ENCODE results near the gene MAP6.
A peak's percentile ranks its signal among the peaks of the same experiment; 100 is the strongest.

MAP6 gene

DNA sequence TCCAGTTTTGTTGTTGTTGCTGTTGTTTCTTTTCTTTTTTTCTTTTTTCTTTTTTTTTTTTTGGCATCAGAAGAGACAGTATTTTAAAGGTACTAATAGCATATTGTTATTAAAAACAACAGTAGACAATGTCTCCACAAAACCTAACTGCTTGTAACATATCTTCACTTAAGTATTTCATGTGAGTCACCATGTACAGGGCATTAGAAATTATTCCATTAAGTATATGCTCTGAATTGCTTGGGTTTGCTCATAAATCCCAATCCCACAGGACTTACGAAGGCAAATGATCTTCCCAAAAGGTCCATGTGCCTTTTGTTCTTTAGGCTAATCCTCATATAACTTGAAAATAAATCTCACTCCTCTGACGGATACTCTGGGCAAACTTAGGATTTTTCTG lies 35.9 kb downstream of the MAP6 start:
- POLR2A ChIA-PET: no interaction called here
- H3K4me1 ChIP-seq (ENCODE audit: control extremely low read depth in 1 of 4, control insufficient read depth in 4 of 4, insufficient read depth in 4 of 4, low read length in 3 of 4): no peaks in the 10 kb centered on the region
- peaks cover 0 to 11% (median 2%) of the 10 kb centered on the region in 5 experiments for H3K27me3 ChIP-seq (replicated peaks in 2 of 5; ENCODE audit: control insufficient read depth in 4 of 5, insufficient read depth in 5 of 5, low read length in 4 of 5)
- H3K9me3 ChIP-seq (ENCODE audit: control extremely low read depth in 1 of 5, control insufficient read depth in 4 of 5, insufficient read depth in 2 of 5, low read depth in 1 of 5, low read length in 4 of 5): no peaks in the 10 kb centered on the region
- no peak overlapping the region for H3K4me3 ChIP-seq (ENCODE audit: control insufficient read depth in 1 of 7, extremely low read depth in 1 of 7, insufficient read depth in 4 of 7, low read depth in 2 of 7, low read length in 6 of 7)
- CTCF ChIA-PET: no interaction called here
- whole genome bisulfite sequencing (ENCODE audit: insufficient coverage): no CpG with 5 or more reads among the region's 2 CpGs
- H3K27ac ChIP-seq (ENCODE audit: insufficient read depth in 1 of 2, low read depth in 1 of 2, low read length in 2 of 2, poor library complexity in 1 of 2, severe bottlenecking in 2 of 2): no peak overlapping the region
- no peaks in the 10 kb centered on the region for H3K36me3 ChIP-seq (ENCODE audit: control insufficient read depth in 4 of 4, insufficient read depth in 4 of 4, low read length in 3 of 4)
- DNase-seq: no peak

DNA sequence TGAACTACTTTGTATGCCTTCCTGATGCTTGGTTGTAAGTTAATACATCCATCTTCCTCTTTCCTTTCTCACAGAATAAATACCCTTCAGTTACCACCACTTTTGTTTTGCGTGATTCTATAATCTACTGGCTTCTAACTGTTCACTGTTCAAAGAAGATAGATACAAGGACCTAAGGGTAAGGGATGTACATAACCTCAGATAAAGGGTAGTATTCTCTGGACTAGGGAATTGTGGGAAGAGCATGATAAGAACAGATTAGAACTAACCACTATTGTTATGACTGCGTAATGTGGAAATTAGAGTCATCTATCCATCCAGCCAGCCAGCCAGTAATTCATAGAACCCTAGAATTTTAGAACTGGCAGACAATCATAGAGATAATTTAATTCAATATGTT lies 36.4 kb downstream of the MAP6 start:
- CTCF ChIA-PET: no interaction called here
- peak in 2 of 3 donors; percentile 1 to 5 for DNase-seq
- Histone ChIP-seq H3K9me3 (ENCODE audit: control extremely low read depth in 1 of 5, control insufficient read depth in 4 of 5, insufficient read depth in 2 of 5, low read depth in 1 of 5, low read length in 4 of 5) (no peaks in the 10 kb centered on the region), H3K4me1 (ENCODE audit: control extremely low read depth in 1 of 4, control insufficient read depth in 4 of 4, insufficient read depth in 4 of 4, low read length in 3 of 4) (no peaks in the 10 kb centered on the region), H3K36me3 (ENCODE audit: control insufficient read depth in 4 of 4, insufficient read depth in 4 of 4, low read length in 3 of 4) (no peaks in the 10 kb centered on the region), H3K27me3 (replicated peaks in 2 of 5; ENCODE audit: control insufficient read depth in 4 of 5, insufficient read depth in 5 of 5, low read length in 4 of 5) (peaks cover 0 to 11% (median 2%) of the 10 kb centered on the region in 5 experiments), H3K27ac (ENCODE audit: insufficient read depth in 1 of 2, low read depth in 1 of 2, low read length in 2 of 2, poor library complexity in 1 of 2, severe bottlenecking in 2 of 2) (no peak overlapping the region), H3K4me3 (ENCODE audit: control insufficient read depth in 1 of 7, extremely low read depth in 1 of 7, insufficient read depth in 4 of 7, low read depth in 2 of 7, low read length in 6 of 7) (no peak overlapping the region)
- WGBS (ENCODE audit: insufficient coverage): no CpG with 5 or more reads among the region's 2 CpGs
- POLR2A ChIA-PET: no interaction called here

DNA sequence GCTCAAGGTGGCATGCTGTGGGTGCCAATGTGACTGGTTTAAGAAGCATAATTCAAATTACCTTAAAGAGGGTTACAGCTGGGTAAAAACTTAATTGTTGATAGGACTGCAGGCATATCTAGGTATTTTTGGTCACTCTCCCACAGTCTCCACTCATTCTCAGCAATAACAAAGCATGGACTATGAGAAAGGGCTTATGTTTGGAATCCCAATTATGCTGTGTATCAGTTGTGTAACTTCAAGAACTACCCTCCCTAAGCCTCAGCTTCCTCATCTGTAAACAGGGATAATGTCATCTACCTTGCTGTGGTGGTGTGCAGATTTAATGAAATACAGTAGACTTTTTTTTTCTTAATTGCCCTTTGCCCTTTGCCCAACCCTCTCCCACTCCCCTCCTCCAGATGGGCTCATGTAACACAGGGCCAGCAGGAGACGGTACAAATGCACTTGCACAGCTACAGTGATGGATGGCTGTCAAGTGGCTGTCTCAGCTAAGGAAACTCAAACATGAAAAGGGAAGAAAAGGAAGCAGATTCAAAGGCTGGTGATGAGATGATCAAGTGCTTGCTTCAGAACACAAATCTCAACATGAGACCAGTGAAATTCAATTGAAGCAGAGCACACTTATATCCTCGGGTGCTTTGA lies 37.6 kb downstream of the MAP6 start:
- Histone ChIP-seq H3K36me3 (ENCODE audit: control insufficient read depth in 4 of 4, insufficient read depth in 4 of 4, low read length in 3 of 4) (no peaks in the 10 kb centered on the region), H3K4me1 (ENCODE audit: control extremely low read depth in 1 of 4, control insufficient read depth in 4 of 4, insufficient read depth in 4 of 4, low read length in 3 of 4) (no peaks in the 10 kb centered on the region), H3K9me3 (ENCODE audit: control extremely low read depth in 1 of 5, control insufficient read depth in 4 of 5, insufficient read depth in 2 of 5, low read depth in 1 of 5, low read length in 4 of 5) (no peaks in the 10 kb centered on the region), H3K4me3 (ENCODE audit: control insufficient read depth in 1 of 7, extremely low read depth in 1 of 7, insufficient read depth in 4 of 7, low read depth in 2 of 7, low read length in 6 of 7) (no peak overlapping the region), H3K27ac (ENCODE audit: insufficient read depth in 1 of 2, low read depth in 1 of 2, low read length in 2 of 2, poor library complexity in 1 of 2, severe bottlenecking in 2 of 2) (no peak overlapping the region), H3K27me3 (replicated peaks in 2 of 5; ENCODE audit: control insufficient read depth in 4 of 5, insufficient read depth in 5 of 5, low read length in 4 of 5) (peaks cover 0 to 11% (median 2%) of the 10 kb centered on the region in 5 experiments)
- POLR2A ChIA-PET: no interaction called here
- WGBS (ENCODE audit: insufficient coverage): no CpG with 5 or more reads among the region's 2 CpGs
- CTCF ChIA-PET: no interaction called here
- DNase-seq: no peak

- WGBS (ENCODE audit: insufficient coverage): 93% methylated on average over 9 of the region's 11 CpGs
- Histone ChIP-seq H3K4me3 (ENCODE audit: control insufficient read depth in 1 of 7, extremely low read depth in 1 of 7, insufficient read depth in 4 of 7, low read depth in 2 of 7, low read length in 6 of 7) (no peak overlapping the region), H3K27me3 (replicated peaks in 2 of 5; ENCODE audit: control insufficient read depth in 4 of 5, insufficient read depth in 5 of 5, low read length in 4 of 5) (peaks cover 0 to 2% (median 0%) of the 10 kb centered on the region in 5 experiments), H3K27ac (ENCODE audit: insufficient read depth in 1 of 2, low read depth in 1 of 2, low read length in 2 of 2, poor library complexity in 1 of 2, severe bottlenecking in 2 of 2) (no peak overlapping the region), H3K36me3 (ENCODE audit: control insufficient read depth in 4 of 4, insufficient read depth in 4 of 4, low read length in 3 of 4) (no peaks in the 10 kb centered on the region), H3K9me3 (ENCODE audit: control extremely low read depth in 1 of 5, control insufficient read depth in 4 of 5, insufficient read depth in 2 of 5, low read depth in 1 of 5, low read length in 4 of 5) (no peaks in the 10 kb centered on the region), H3K4me1 (ENCODE audit: control extremely low read depth in 1 of 4, control insufficient read depth in 4 of 4, insufficient read depth in 4 of 4, low read length in 3 of 4) (peaks cover 0 to 2% (median 0%) of the 10 kb centered on the region in 4 experiments)
- POLR2A ChIA-PET: no interaction called here
- CTCF ChIA-PET: interaction anchor here (1.1 to 2.2 kb wide), 2 partner anchors 14 to 423 kb away, joined by 3 to 7 read pairs; no protein-coding TSS in a partner anchor
- no peak for DNase-seq
Measured at GRCh38 chr11:75627906-75628668, 40.8 kb downstream of the MAP6 start.

- Histone ChIP-seq H3K4me3 (ENCODE audit: control insufficient read depth in 1 of 7, extremely low read depth in 1 of 7, insufficient read depth in 4 of 7, low read depth in 2 of 7, low read length in 6 of 7) (no peak overlapping the region), H3K27me3 (replicated peaks in 2 of 5; ENCODE audit: control insufficient read depth in 4 of 5, insufficient read depth in 5 of 5, low read length in 4 of 5) (peaks cover 0 to 2% (median 0%) of the 10 kb centered on the region in 5 experiments), H3K4me1 (ENCODE audit: control extremely low read depth in 1 of 4, control insufficient read depth in 4 of 4, insufficient read depth in 4 of 4, low read length in 3 of 4) (peaks cover 0 to 2% (median 0%) of the 10 kb centered on the region in 4 experiments), H3K27ac (ENCODE audit: insufficient read depth in 1 of 2, low read depth in 1 of 2, low read length in 2 of 2, poor library complexity in 1 of 2, severe bottlenecking in 2 of 2) (no peak overlapping the region), H3K9me3 (ENCODE audit: control extremely low read depth in 1 of 5, control insufficient read depth in 4 of 5, insufficient read depth in 2 of 5, low read depth in 1 of 5, low read length in 4 of 5) (no peaks in the 10 kb centered on the region), H3K36me3 (ENCODE audit: control insufficient read depth in 4 of 4, insufficient read depth in 4 of 4, low read length in 3 of 4) (no peaks in the 10 kb centered on the region)
- ChIA-PET POLR2A (no interaction called here), CTCF (no interaction called here)
- DNase-seq: no peak
- WGBS (ENCODE audit: insufficient coverage): 100% methylated on average over 8 of the region's 8 CpGs
Measured at GRCh38 chr11:75626889-75627529, 41.8 kb downstream of the MAP6 start.

GRCh38 chr11:75625991-75626888 lies 42.6 kb downstream of the MAP6 start:
- DNase-seq: no peak
- CTCF ChIA-PET: no interaction called here

More at GRCh38 chr11:75625991-75626888, 42.6 kb downstream of the MAP6 start:
- Histone ChIP-seq H3K4me1 (ENCODE audit: control extremely low read depth in 1 of 4, control insufficient read depth in 4 of 4, insufficient read depth in 4 of 4, low read length in 3 of 4) (peaks cover 0 to 2% (median 0%) of the 10 kb centered on the region in 4 experiments), H3K36me3 (ENCODE audit: control insufficient read depth in 4 of 4, insufficient read depth in 4 of 4, low read length in 3 of 4) (no peaks in the 10 kb centered on the region), H3K27me3 (replicated peaks in 2 of 5; ENCODE audit: control insufficient read depth in 4 of 5, insufficient read depth in 5 of 5, low read length in 4 of 5) (peaks cover 0 to 2% (median 0%) of the 10 kb centered on the region in 5 experiments), H3K27ac (ENCODE audit: insufficient read depth in 1 of 2, low read depth in 1 of 2, low read length in 2 of 2, poor library complexity in 1 of 2, severe bottlenecking in 2 of 2) (no peak overlapping the region), H3K9me3 (ENCODE audit: control extremely low read depth in 1 of 5, control insufficient read depth in 4 of 5, insufficient read depth in 2 of 5, low read depth in 1 of 5, low read length in 4 of 5) (no peaks in the 10 kb centered on the region), H3K4me3 (ENCODE audit: control insufficient read depth in 1 of 7, extremely low read depth in 1 of 7, insufficient read depth in 4 of 7, low read depth in 2 of 7, low read length in 6 of 7) (no peak overlapping the region)
- 100% methylated on average over 5 of the region's 8 CpGs for WGBS (ENCODE audit: insufficient coverage)
- POLR2A ChIA-PET: no interaction called here

Data from common myeloid progenitor, CD34-positive (primary cell).